Testis (tissue), 3 donors: Measurements from ENCODE around the gene CIT. TPM values are rescaled to one million over a fixed set of nuclear protein-coding genes. Genes with fewer than 3 reads are reported as not detected.

Source experiments
- DNase-seq: peaks from one replicate; pipeline ENCODE4 v3.0.0-alpha.2; 2019
- H3K27ac ChIP-seq, 2 donors: fragments of 200-600 bp; sonication (generic); one replicate each; pipeline ENCODE4 v1.5.1; 2019
- H3K27me3 ChIP-seq: fragments of 200-600 bp; sonication (generic); one replicate; pipeline ENCODE4 v1.5.1; 2019
- H3K36me3 ChIP-seq: fragments of 200-600 bp; sonication (generic); one replicate; pipeline ENCODE4 v1.5.1; 2017; ENCODE audit warnings: low read depth; ENCODE audit errors: missing control alignments
- H3K4me1 ChIP-seq: fragments of 200-600 bp; sonication (generic); one replicate; pipeline ENCODE4 v1.5.1; 2019
- H3K4me3 ChIP-seq, 2 donors: fragments of 200-600 bp; sonication (generic); one replicate each; pipeline ENCODE4 v1.5.1; 2017 to 2019
- H3K9me3 ChIP-seq: fragments of 200-600 bp; sonication (generic); one replicate; pipeline ENCODE4 v1.5.1; 2017
- CTCF ChIP-seq, 3 experiments: fragments of 450-650 bp in 2 of 3; fragments of 200-600 bp in 1 of 3; sonication (generic) in 1 of 3; IDR thresholded peaks; one replicate each; pipeline ENCODE4 v1.5.1; 2016 to 2019; ENCODE audit warnings: antibody characterized with exemption in 3 of 3, mild to moderate bottlenecking in 2 of 3, moderate library complexity in 1 of 3
- POLR2A ChIP-seq: fragments of 450-650 bp; IDR thresholded peaks from one replicate; pipeline ENCODE4 v1.6.1; 2017; ENCODE audit warnings: antibody characterized with exemption, mild to moderate bottlenecking, moderate library complexity
- WGBS, 2 donors: methylation state at CpG; one replicate each; pipeline ENCODE4 v1.1.5; 2018; 5-methylcytosine and 5-hydroxymethylcytosine counted together
- intact Hi-C: fragments of 100-400 bp; cut with DNase I; formaldehyde crosslinking; loops from one replicate; pipeline ENCODE4 v1.15.1; 2023; ENCODE audit warnings: low total_unique reads
- microRNA counts, 2 donors: library from miRNA; unstranded; fragments of <30 nt; microRNA quantifications; one replicate each; lab custom pipeline; 2016
- microRNA-seq, 2 donors: library from miRNA; unstranded; fragments of <30 nt; microRNA quantifications; one replicate each; pipeline ENCODE4, GENCODE V29; 2016; ENCODE audit warnings: borderline number of aligned reads in 2 of 2, borderline replicate concordance in 1 of 2
- polyA plus RNA-seq: library from polyadenylated mRNA; stranded (reverse); fragments of 350-450 nt; fragmentation: Illumina TruSeq; extraction: RNeasy Lipid Tissue Mini Kit (QIAGEN cat#74804); gene quantifications from one replicate; pipeline ENCODE4 v1.2.3, GENCODE V29; 2014; ENCODE audit warnings: low read depth, low replicate concordance; ENCODE audit not compliant: insufficient read depth
- total RNA-seq, 2 donors: library from RNA; depleted of rRNA; stranded (reverse); fragments of >200 nt; gene quantifications; one replicate each; pipeline ENCODE4 v1.2.3, GENCODE V29; 2016

Gene CIT
- total and polyA plus RNA-seq, 3 donors from 2014 or later, result 14.6 to 30.0 (median 20.0) TPM

GRCh38 chr12:119649202-119649808 is 227.8 kb downstream of the CIT start:
- no peaks in the 10 kb centered on the region for H3K9me3 ChIP-seq
- H3K27ac ChIP-seq, result no peak overlapping the region
- H3K4me1 ChIP-seq, result no peaks in the 10 kb centered on the region
- H3K27me3 ChIP-seq, result no peaks in the 10 kb centered on the region
- intact Hi-C loops, result no loop called here
- H3K36me3 ChIP-seq, result no peaks in the 10 kb centered on the region
- 51 to 62% methylated on average over 4 of the region's 4 CpGs for WGBS, 2 donors
- H3K4me3 ChIP-seq, result no peak overlapping the region
- no peak for DNase-seq
- TF ChIP-seq CTCF (IDR thresholded peaks at IDR 0.05), result peak in 2 of 3 experiments; percentile 51 to 65
- no peak for TF ChIP-seq POLR2A

- intact Hi-C loops, result no loop called here
- no peaks in the 10 kb centered on the region for H3K27me3 ChIP-seq
- no peak for TF ChIP-seq POLR2A
- TF ChIP-seq CTCF (IDR thresholded peaks at IDR 0.05), result no peak
- H3K27ac ChIP-seq, result no peak overlapping the region
- WGBS, 2 donors, result 87 to 89% methylated on average over 7 of the region's 7 CpGs
- DNase-seq, result no peak
- no peaks in the 10 kb centered on the region for H3K36me3 ChIP-seq
- no peaks in the 10 kb centered on the region for H3K4me1 ChIP-seq
- H3K4me3 ChIP-seq, result no peak overlapping the region
- H3K9me3 ChIP-seq, result no peaks in the 10 kb centered on the region
Measured at GRCh38 chr12:119645535-119646059, 231.5 kb downstream of the CIT start.

- H3K27me3 ChIP-seq, result no peaks in the 10 kb centered on the region
- DNase-seq, result no peak
- TF ChIP-seq CTCF (IDR thresholded peaks at IDR 0.05) (no peak), POLR2A (no peak)
- H3K36me3 ChIP-seq, result no peaks in the 10 kb centered on the region
- intact Hi-C loops, result no loop called here
- H3K4me3 ChIP-seq, result no peak overlapping the region
- H3K9me3 ChIP-seq, result no peaks in the 10 kb centered on the region
- no peaks in the 10 kb centered on the region for H3K4me1 ChIP-seq
- WGBS, 2 donors, result 80 to 90% methylated on average over 2 to 3 of the region's 3 CpGs
- H3K27ac ChIP-seq, result no peak overlapping the region
Measured at GRCh38 chr12:119644930-119645329, 232.2 kb downstream of the CIT start.

GRCh38 chr12:119642986-119643385 is 234.1 kb downstream of the CIT start:
- H3K9me3 ChIP-seq, result no peaks in the 10 kb centered on the region
- no peaks in the 10 kb centered on the region for H3K36me3 ChIP-seq
- peak; percentile 20 for DNase-seq
- no peaks in the 10 kb centered on the region for H3K4me1 ChIP-seq
- no peak for TF ChIP-seq CTCF (IDR thresholded peaks at IDR 0.05)
- no peak for TF ChIP-seq POLR2A
- no peaks in the 10 kb centered on the region for H3K27me3 ChIP-seq
- intact Hi-C loops, result no loop called here
- no peak overlapping the region for H3K27ac ChIP-seq
- WGBS, 2 donors, result 52 to 64% methylated on average over 4 of the region's 4 CpGs
- no peak overlapping the region for H3K4me3 ChIP-seq

MicroRNAs encoded within 50 kb of the gene (microRNA counts, 767-probe panel; counts per million panel counts)
- 0 to 152 counts per million in 2 donors for microRNA hsa-miR-1178 (lab: Ali Mortazavi, UCI)

Small RNAs within 50 kb of the gene (microRNA-seq; reads per million reads assigned to microRNA genes)
- 0 reads per million in 2 donors for gene MIR1178

Other genes starting within 250 kb of the CIT start
- 10 to 100 TPM; 42.6 to 48.5 TPM for gene PRKAB1, start 209.2 kb downstream of the CIT start, total RNA-seq
- 72.5 TPM for gene PRKAB1, start 209.2 kb downstream of the CIT start, polyA plus RNA-seq
- gene BICDL1, start 111.9 kb upstream of the CIT start, total RNA-seq, result 100 to 1,000 TPM in 1 of 2 donors, 10 to 100 TPM in 1; 78.3 to 131 TPM
- gene BICDL1, start 111.9 kb upstream of the CIT start, polyA plus RNA-seq, result 41.4 TPM
- gene RAB35, start 239.4 kb upstream of the CIT start, total RNA-seq, result 10 to 100 TPM; 21.1 to 27.4 TPM
- 24.4 TPM for gene RAB35, start 239.4 kb upstream of the CIT start, polyA plus RNA-seq